22Rv1 (cell line): ENCODE data around the gene ZC3H12C.
"Not testable (repeated sequence)": the region's sequence is repeated elsewhere in the genome, so short reads cannot be mapped to it uniquely, and the experiment has no call there.

Source experiments
- CTCF ChIP-seq: fragments of 450-650 bp; IDR thresholded peaks from 2 replicates; pipeline ENCODE4 v1.5.1; 2017; ENCODE audit warnings: mild to moderate bottlenecking
- ZFX ChIP-seq: fragments of 450-650 bp; IDR thresholded peaks from 2 replicates; pipeline ENCODE4 v1.6.1; 2017; ENCODE audit warnings: antibody characterized with exemption, borderline replicate concordance

- TF ChIP-seq CTCF, ZFX: not testable (repeated sequence)
These were observed 25.2 kb upstream of the ZC3H12C start for GRCh38 chr11:110068001-110068400.
